GM21723 (cell line): ENCODE measurements around the gene GSTM1.
A peak's percentile ranks its signal among the peaks of the same experiment; 100 is the strongest.

ENCODE experiments used
- ATAC-seq: cut with Tn5 transposase; IDR thresholded peaks from one replicate; pipeline ENCODE4 v1.9.1; 2021; ENCODE audit warnings: mild to moderate bottlenecking, moderate library complexity; ENCODE audit not compliant: unreplicated experiment

Gene GSTM1

DNA sequence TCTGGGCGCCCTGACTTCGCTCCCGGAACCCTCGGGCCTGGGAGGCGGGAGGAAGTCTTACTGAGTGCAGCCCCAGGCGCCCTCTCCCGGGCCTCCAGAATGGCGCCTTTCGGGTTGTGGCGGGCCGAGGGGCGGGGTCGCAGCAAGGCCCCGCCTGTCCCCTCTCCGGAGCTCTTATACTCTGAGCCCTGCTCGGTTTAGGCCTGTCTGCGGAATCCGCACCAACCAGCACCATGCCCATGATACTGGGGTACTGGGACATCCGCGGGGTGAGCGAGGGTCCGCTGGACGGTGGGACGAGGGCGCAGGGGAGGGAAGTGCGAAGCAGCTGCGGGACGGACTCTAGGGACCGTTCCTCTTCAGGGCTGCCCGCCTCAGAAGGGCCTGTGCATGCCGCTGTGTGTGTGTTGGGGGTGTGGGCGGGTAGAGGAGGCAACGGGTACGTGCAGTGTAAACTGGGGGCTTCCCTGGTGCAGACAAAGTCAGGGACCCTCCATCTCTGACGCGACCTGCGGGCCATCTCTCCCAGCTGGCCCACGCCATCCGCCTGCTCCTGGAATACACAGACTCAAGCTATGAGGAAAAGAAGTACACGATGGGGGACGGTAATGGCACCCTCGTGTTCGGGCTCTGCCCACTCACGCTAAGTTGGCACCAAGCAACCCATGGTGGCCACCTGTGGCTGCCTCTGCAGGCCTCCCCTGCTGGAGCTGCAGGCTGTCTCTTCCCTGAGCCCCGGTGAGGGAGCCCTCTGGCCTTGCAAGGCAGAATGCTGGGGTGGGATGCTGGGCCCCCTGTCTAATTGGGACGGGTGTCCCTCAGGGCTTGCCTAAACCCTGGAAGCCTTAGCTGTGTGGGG is at the start of gene GSTM1:
TSS of gene GSTM1 (plus strand) at position 177 of the 859 bp plus-strand sequence. CDS start at position 234, 57 bp downstream.
- ATAC-seq, result no peak

DNA sequence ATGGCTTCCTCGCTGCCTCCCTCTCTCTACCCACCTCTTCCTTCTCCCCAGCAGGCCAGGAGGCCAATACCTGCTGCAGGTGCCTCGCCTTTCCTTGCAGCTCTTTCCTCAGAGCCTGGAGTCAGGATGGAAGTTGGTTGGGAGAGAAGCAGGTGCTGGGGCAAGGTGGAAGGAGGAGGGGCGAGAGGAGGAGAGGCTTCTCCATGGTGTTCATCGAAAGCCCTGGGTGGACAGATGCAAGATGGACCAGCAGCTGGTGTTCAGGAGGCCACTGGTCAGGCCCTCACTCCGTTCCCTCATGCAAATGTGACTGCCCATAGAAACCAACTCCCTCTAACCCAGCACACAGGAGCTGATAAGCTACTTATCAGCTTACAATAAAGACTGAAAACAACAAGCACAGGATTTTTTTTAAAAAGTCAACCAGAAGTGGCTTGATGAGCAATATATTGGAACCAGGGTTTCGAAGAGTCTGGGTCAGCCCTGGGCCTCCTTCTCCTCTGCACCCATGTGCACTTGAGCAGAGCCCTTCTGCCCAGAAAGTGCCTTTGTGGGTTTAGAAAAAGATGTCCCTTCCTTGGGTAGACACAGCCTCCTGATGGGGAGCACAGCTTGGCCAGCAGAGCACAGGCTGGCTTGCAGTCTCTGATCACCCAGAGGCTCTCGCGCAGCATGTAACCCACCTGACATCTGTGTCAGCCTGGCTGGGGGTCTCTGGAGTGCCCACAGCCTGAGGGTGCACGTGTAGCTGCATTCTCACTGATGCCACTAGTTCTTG is 48.4 kb upstream of the GSTM1 start:
- no peak for ATAC-seq

DNA sequence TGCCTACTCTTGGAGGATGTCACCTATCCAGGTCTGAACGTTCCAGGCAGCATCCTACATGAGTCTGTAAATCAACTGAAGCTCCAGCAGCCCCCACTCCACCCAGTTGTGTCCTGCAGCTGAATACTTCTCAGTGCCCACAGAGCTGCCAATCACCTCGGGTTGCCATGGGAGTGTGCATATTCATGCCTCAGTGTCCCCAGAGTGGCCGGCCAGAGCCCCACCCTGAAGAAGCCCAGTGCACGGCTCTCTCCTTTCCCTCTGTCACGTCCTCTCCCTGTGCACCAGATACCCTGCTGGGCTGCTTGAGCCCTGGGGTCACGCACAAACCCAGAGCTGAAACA is 47.8 kb upstream of the GSTM1 start:
- no peak for ATAC-seq

DNA sequence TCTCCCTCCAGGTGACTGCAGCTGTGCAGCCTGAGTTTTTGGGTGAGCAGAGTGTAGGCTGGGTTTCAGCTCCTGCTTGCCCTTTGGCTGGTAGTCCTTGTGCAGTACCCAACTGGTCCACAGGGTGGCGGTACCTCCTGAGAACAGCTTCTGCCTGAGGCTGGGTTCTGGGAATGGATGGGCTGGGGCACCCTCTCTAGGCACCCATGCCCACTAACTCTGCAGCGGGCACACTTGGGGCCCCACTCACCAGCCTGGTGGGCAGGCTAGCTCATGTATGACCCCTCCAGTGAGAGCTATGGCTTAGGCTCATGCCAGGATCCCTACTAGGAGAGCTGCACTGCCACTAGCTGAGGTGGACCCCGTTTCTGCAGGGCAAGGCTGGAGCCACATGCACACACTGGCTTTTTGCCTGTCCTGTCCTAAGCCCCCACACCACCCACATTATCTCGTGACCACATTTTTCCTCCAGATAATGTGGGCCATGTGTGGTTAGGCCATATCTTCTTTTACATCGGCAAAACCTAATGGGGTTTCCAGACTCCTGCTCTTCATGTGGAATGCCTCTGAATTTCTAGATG is 47.2 kb upstream of the GSTM1 start:
- peak; percentile 73 for ATAC-seq

DNA sequence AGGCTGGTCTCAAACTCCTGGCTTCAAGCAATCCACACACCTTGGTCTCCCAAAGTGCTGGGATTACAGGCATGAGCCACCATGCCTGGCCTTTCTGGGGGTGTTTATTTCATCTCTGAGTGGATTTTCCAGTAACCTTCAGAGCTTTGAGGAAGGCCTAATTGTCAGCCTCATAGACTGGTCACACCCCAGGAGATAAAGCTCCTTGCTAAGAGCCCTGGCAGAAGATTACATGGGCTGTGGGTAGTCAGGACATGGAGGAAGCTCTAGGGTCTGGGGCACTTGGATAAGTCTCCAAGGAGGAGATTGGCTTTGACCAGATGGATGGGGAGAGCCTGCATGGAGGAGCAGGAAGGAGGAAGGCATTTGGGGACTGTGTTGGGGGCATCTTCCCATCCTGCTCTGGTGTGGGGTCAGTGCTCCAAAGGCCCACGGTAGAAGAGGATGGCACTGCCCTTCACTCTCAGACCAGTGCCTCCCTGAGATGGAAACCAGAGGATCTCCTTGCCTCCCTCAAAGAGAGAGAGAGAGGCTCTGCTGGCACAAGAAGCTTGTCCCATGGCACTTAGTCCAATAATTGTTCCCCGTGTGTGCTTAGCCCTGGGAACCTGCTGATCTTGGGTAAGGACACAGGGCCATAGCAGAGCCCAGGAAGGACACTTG is 46.4 kb upstream of the GSTM1 start:
- ATAC-seq, result no peak

DNA sequence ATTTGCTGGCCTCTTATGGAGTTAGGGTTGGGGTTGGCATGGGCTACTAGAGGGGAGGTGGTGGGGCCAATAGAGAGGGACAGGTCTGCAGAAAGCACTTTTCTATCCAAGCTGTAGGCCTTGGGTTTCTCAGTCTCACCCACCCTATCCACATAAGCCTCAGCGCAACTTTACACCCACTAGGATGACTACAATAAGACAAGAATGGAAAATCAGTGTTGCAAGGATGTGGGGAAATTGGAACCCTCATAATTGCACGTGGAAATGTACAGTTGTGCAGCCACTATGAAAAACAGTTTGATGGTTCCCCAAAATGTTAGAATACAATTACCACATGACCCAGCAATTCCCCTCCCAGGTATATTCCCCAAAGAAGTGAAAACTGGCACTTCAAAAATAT is 45.8 kb upstream of the GSTM1 start:
- no peak for ATAC-seq

DNA sequence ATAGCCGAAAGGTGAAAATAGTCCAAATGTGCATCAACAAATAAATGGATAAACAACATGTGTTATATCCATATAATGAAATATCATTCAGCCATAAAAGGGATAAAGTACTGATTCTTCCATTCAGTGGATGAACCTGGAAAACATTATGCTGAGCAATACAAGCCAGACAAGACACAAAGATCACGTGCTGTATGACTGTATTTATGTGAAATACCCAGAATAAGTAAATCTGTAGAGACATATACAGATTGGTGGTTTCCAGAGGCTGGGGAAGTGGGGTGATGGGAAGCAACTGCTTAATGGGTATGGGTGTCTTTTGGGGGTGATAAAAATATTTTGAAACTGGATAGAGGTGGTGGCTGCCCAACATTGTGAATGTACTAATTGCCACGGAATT is 45.0 kb upstream of the GSTM1 start:
- no peak for ATAC-seq

DNA sequence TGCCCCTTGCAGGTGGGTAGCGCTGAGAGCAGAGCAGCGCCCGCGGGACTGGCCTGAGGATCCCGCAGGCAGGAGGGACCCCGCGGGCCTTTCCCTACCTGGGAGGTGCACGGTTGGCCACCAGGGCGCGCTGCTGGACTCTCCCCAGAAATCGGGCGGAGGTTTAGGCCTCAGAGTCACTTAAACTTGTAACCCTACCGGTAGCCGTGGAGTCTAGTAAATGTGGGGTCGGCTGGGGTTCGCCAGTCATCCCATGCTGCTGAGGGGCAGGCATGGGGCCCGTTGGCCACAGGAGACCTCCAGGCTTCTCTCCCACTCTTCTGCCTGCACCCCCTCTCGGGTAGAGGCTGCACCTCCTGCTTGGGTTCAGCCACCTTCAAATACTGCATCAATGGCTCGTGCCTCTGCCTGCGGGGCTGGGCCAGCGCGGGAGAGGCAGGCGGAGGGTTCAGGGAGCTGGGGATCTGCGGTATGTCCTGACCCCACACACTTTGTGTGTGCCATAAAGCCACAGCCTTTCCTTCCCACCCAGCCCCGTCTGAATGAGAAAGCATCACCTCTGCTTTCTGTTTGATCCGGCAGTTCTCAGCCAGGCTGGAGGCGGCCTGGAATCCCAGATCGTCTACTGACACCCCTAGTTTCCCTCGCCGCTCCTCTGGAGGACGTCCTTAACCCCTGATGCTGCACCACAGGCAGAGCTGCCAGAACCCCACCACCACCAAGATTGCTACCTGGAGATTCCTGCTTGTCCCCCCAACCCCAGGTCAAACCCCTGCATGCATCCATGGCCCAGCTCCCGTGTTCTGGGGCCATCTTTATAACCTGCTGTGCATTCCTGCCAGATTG is 44.0 kb upstream of the GSTM1 start:
- peak; percentile 83 for ATAC-seq

DNA sequence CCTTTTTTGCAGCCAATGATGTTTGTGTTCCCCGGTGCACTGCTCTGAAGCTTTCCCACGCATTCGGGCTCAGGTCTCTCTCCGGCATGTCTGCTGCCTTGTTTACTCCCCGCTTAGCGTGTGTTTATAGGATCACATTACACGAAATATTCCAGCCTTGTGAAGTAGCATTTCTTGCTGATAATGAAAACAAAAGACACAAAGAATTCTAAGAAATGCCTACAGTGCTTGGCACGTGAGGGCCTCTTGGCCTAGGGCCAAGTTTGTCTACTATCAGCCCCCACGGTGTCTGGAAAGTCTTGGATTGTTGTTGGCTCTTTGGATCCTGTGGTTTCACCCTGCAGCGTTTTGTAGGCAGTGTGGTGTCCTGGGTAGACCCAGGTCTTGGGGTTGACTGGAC is 42.9 kb upstream of the GSTM1 start:
- ATAC-seq, result no peak

DNA sequence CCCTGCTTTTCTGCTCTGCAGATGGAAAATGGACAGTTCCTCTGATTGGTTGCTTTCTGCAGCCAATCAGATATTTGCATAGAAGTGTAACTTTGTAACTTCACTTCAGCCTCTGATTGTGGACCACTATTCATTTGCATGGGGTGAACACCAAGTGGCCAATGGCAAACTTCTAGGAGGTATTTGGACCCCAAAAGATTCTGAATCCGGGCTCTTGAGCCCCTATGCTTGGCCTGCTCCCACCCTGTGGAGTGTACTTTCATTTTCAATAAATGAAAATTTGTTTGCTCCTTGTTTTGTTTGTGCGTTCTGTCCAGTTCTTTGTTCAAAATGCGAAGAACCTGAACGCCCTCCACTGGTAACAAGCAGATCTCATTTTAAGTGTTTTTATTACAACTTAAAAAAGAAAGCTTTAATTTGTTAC is 38.1 kb upstream of the GSTM1 start:
- ATAC-seq, result no peak

DNA sequence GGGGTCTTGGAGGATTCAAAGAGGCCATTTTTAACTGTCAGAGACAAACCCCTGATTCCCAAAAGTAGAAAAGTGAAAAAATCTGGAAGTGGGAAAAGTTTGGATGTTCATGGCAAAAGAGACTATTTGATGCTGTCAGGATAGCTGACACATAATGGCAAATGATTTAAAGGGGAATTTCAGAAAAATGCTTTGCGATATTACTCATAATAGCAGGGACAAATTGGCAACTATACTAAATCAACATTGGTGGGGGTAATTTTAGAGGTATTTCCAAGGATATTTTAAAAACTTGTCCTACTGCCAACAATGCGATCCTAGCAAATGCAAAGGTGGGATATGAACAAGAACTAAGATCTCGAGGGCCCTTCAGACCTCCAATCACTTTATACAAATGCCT is 37.0 kb upstream of the GSTM1 start:
- ATAC-seq, result no peak

DNA sequence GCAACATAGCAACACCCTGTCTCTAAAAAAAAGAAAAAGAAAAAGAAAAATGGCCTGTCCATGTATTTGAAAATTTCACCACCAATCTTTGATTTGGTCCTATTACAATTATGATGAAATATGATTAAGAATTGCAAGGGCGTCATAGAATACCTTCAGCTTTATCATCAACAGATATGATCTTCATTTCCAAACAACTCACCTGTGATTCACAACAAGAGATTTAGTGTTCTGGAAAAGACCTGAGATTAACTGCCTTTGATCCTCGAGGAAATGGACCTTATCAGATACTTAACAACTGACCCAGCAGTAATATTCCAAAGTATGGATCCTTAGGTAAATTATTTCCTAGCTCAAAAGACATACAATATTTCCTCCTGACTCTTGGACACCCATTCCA is 35.2 kb upstream of the GSTM1 start:
- ATAC-seq, result no peak

DNA sequence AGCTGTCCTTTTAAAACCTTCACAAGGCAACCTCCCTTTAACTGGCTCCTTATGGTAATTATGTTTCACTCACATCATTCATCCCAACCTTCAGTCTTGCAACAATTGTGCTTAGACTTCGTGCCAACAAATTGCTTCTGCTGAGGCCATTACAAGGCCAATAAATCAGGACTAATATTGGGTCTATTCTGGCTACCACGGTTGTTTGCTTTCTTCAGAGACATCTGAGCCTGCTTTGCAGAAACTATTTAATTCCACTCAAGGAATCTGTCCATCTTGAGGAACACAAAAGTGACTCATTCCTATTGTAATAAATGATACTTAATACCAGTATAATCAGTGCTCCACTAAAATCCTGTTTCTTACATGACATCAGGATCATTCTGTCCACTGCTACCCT is 34.3 kb upstream of the GSTM1 start:
- no peak for ATAC-seq

DNA sequence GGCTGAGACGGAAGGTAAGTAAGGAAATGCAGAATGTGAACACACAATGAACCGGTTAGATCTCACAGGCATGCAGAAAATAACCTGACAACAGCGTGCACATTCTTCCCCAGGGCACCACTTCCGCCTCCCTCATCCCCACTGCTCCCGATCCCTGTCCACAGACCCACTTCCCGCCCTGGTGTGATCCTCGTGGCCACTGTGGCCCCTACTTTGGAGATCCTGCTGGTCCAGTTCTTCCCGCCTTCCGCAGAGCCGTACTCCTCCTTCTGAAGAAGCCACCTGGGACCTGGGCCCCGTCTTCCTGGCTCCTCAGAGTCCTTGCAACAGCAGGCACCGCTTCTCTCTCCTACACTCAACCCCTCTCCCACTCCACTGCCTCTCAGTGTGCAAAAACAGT is 33.1 kb upstream of the GSTM1 start:
- no peak for ATAC-seq

DNA sequence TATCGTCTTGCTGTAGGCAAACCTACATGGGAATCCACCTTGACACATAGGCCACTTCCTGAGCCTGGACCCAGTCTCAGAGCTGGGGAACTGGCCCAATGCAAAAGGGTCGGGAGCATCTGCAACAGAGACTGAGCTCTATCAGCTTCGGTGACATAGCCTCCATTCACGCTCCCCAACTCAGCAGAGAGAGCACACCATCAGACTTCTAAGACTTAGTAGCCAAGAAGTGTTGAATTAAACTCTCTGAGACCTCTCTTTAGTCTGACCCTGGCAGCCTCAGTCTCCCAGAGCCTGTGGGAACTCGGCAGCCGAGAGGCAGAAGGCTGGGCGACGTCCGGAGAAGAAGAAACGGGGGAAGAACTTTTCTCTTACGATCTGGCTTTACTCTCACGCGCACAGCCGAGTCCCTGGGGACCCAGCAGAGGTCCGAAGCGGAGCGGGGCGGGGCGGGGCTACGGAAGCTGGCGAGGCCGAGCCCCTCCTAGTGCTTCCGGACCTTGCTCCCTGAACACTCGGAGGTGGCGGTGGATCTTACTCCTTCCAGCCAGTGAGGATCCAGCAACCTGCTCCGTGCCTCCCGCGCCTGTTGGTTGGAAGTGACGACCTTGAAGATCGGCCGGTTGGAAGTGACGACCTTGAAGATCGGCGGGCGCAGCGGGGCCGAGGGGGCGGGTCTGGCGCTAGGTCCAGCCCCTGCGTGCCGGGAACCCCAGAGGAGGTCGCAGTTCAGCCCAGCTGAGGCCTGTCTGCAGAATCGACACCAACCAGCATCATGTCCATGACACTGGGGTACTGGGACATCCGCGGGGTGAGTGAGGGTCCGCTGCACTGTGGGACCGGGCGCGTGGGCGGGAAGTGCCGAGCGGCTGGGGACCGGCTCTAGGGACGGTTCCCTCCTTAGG is 31.8 kb upstream of the GSTM1 start, which contains the start of gene GSTM4:
TSS of gene GSTM4 (plus strand) at position 485 of the 905 bp plus-strand sequence. CDS start at position 776, 291 bp downstream.
- ATAC-seq, result peak; percentile 93

DNA sequence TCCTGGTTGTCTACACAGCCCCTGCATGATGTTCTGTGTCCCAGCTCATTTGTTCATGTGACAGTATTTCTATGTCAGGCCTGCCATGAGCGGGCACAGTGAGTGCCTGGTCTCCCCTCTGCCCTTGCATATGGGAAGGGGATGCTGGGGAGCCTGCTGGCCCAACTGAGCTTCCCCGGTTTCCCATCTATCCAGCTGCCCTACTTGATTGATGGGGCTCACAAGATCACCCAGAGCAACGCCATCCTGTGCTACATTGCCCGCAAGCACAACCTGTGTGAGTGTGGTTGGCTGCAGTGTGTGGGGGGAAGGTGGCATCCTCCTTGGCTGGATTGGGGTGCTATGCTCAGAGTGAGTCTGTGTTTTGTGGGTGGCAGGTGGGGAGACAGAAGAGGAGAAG is 30.2 kb upstream of the GSTM1 start:
- ATAC-seq, result no peak

DNA sequence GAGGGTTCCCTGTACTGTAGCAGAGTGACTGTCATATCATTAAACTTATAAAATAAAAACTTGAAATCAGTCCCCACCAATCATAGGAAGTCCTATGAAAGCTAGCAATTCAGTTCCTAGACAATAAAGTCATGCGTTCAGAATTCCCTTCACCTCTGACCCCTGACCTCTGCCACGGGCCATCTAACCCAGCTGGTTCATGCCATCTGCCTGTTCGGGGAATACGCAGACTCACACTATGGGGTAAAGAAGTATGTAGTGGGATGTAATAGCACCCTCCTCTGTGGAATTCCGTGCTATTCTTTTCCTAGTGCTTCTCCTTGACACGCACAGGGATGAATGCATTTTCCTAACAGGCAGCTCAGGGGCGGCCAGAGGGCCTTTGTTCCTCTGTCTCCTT is 29.6 kb upstream of the GSTM1 start:
- ATAC-seq, result no peak

DNA sequence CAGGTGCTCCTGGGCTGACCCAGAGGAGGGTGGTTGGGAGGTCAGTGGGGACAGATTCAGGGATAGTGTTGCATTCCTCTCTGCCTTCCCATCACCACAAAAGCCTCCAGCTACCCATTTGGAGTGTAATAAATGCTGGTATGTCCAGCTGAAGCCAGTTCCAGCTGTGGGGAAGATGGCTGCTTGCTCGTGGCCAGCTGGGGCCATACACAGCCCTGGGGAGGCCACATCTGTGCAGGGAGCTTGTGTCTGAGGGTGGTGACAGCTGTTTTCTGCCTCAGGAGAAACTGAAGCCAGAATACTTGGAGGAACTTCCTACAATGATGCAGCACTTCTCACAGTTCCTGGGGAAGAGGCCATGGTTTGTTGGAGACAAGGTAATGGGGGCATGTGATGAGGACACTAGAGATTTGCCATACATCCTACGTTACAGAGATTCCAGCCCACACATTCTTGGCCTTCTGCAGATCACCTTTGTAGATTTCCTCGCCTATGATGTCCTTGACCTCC is 29.0 kb upstream of the GSTM1 start:
- no peak for ATAC-seq

DNA sequence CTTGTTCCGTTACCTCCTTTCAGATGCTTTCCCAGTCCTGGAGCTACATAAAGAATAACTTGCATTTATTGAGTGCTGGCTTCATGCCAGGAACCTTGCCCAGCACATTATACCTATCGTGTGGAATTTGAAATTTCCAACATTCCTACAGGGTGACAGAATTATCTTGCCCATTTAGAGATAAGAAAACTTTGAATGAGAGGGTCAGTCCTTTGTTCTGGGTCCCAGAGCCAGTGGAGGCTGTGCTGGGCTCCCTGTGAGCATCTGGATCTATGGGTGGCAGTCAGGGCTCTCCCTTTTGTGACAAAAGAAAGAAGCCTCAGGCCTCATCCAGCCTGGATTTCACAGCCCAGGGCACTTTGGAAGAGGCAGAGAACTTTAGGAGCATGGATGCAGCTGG is 28.5 kb upstream of the GSTM1 start:
- ATAC-seq, result no peak
